OCI-LY7 (cell line): ENCODE data around the gene TERB2.

Source experiments
- CTCF ChIP-seq: fragments of 200-600 bp; sonication (generic); conservative IDR thresholded peaks from 2 replicates; pipeline ENCODE4 v1.5.1; 2014; ENCODE audit warnings: mild to moderate bottlenecking, antibody characterized with exemption, low read length, moderate library complexity, mixed read lengths
- EZH2phosphoT487 ChIP-seq: fragments of 200-600 bp; sonication (generic); IDR thresholded peaks from 2 replicates; pipeline ENCODE4 v1.6.1; 2018; ENCODE audit warnings: low read depth, borderline replicate concordance, mild to moderate bottlenecking, mixed run types, antibody characterized with exemption, low read length, moderate library complexity, mixed read lengths

DNA sequence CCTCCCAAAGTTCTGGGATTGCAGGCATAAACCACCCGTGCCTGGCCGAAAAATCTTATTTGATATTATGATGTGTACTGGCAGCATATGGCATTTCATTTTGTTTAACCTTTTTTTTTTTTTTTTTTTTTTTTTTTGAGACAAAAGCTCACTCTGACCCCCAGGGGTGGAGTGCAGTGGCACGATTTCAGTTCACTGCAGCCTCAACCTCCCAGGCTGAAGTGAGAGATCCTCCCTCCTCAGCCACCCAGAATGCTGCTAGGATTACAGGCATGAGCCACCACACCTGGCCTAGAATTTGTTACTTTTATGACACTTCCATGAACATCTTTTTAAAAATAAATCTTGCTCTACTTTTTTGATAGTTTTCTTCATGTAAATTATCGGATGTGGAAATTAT, 12.0 kb downstream of the TERB2 start:
- TF ChIP-seq EZH2phosphoT487 (no peak), CTCF (no peak)
